CD4-positive, alpha-beta T cell treated with Interleukin-6 at 100 ng/mL for 8 hours (primary cell): Measurements from ENCODE around the gene LYG1.
"Not testable (repeated sequence)": the region's sequence is repeated elsewhere in the genome, so short reads cannot be mapped to it uniquely, and the experiment has no call there.

Experiments used
- DNase-seq: peaks from one replicate; pipeline ENCODE4 v3.0.0-alpha.2; 2020; ENCODE audit warnings: mixed read lengths, low spot score

The LYG1 gene

GRCh38 chr2:99301097-99301496 lies at the start of gene LYG1:
Gene LYG1 (minus strand): TSS chr2:99301197. CDS start chr2:99295670, 5,527 bp downstream.
- DNase-seq, result not testable (repeated sequence)

DNA sequence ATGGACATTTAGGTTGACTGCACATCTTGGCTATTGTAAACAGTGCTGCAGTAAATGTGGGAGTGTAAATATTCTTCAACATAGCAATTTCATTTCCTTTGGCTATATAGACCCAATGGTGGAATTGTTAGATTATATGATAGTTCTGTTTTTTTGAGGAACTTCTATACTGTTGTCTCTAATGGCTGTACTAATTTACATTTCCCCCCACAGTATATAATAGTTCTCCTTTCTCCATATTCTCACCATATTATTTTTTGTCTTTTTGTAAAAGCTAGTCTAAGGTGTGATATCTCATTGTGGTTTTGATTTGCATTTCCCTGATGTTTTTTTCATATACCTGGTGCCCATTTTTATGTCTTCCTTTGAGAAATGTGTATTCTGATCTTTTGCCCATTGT lies 49.2 kb upstream of the LYG1 start:
- no peak for DNase-seq

GRCh38 chr2:99348173-99348572 lies 47.2 kb upstream of the LYG1 start:
- DNase-seq, result no peak

- no peak for DNase-seq
Observed at GRCh38 chr2:99346218-99346617, 45.2 kb upstream of the LYG1 start.

DNA sequence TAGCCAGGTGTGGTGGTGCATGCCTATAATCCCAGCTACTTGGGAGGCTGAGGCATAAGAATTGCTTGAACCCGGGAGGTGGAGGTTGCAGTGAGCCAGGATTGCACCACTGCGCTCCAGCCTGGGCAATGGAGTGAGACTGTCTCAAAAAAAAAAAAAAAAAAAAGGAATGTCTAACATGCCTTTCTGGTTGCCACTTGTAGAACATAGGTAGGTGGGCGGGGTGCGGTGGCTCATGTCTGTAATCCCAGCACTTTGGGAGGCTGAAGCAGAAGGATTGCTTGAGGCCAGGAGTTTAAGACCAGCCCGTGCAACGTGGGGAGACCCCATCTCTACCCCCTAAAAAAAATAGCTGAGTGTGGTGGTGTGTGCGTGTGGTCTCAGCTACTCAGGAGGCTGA lies 44.4 kb upstream of the LYG1 start:
- not testable (repeated sequence) for DNase-seq

GRCh38 chr2:99342536-99342935 lies 41.5 kb upstream of the LYG1 start:
- no peak for DNase-seq

- no peak for DNase-seq
Observed at GRCh38 chr2:99340669-99341236, 39.8 kb upstream of the LYG1 start.

GRCh38 chr2:99338029-99338585 lies 37.1 kb upstream of the LYG1 start:
- DNase-seq, result peak; percentile 1

DNA sequence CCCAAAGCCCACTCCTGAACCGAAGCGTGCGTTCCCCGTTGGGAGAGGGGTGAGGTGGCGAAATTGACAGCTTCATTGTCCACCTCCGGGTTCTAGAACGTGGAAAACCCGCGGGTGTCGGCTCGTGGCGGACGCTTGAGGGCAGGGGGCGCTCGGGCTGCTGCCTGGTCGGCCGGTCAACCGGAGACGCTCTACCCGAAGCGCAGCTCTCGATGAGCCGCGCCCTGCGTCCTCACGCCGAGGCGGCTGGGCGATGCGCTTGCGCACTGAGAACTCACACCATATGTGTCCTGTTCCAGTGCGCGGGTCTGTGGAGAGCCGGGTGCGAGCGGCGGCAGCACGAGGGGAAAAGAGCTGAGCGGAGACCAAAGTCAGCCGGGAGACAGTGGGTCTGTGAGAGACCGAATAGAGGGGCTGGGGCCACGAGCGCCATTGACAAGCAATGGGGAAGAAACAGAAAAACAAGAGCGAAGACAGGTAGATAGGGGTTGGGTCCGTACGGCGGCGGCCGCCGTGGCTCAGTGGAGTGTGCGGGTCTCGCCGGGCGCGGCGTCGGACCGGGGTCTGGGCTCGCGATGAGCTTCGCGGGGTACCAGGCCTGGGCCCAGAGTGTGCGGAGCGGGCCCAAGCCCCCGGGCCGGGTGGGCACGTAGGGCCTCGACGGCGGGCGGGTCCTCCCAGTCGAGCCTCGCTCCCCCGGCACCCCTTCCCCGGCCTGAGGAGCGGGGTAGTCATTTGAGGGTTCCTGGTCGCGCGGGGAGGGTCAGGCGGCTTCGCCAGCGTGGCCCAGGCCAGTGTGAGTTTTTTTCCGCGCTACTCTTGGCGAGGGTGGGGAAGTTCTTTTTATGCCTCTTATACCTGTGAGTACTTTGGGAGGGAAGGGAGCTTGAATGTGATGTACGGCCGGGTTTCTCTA lies 36.4 kb upstream of the LYG1 start, which contains the start of gene EIF5B:
TSS of gene EIF5B (plus strand) at position 277 of the 916 bp plus-strand sequence. CDS start at position 443, 166 bp downstream.
- peak; percentile 95 for DNase-seq

- DNase-seq, result no peak
Observed at GRCh38 chr2:99336804-99337112, 35.8 kb upstream of the LYG1 start.

DNA sequence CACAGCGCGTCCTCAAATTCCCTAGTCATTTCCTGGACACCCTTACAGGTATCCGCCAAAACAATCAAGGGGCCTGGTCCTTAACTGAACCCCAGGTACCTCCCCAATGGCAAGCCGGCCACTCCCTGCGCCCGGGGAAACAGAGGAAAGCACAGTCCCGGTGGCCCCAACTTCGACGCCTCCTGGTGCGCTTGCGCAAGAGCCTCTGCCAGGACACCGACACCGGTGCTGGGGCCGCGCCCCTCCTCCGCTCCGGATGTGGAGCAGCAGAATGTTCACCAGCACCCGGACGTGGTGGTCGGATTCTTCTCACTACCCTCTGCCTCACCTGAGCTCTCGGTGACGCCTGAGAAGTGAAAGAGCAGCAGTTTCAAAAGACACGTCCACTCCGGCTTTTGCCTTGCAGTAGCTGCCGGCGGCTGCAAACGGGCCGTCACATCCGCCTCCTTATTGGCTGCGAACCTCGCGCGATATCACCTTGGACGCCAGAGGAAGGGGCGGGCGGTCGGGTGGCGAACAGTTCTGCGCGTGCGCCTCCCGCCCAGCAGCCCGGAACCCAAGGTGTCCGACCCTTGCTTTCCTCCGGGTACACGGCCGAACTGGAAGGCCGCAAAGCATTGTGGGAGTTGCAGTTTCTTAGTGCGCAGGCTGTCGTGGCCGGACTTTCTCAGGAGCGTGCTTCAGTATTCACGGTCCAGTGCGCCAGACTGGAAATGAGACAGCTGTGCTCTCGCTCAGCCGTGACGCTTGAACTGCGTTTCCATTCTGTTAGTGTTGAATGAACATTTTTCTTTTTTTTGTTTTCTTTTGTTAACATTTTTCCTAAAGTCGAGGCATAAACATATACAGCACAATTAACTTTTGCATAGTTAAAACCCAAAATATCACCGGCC lies 35.2 kb upstream of the LYG1 start, which contains the start of gene TXNDC9:
TSS of gene TXNDC9 (minus strand) at position 423 of the 893 bp plus-strand sequence. CDS start 3,123 bp downstream, outside the sequence.
- DNase-seq, result peak; percentile 99

GRCh38 chr2:99325384-99325783 lies 24.4 kb upstream of the LYG1 start:
- no peak for DNase-seq

- not testable (repeated sequence) for DNase-seq
Observed at GRCh38 chr2:99317873-99318200, 16.8 kb upstream of the LYG1 start.

- DNase-seq, result no peak
Observed at GRCh38 chr2:99317161-99317872, 16.3 kb upstream of the LYG1 start.

GRCh38 chr2:99299580-99299979 lies 1.4 kb downstream of the LYG1 start:
- DNase-seq, result no peak

- no peak for DNase-seq
Observed at GRCh38 chr2:99297994-99298393, 3.0 kb downstream of the LYG1 start.

GRCh38 chr2:99285526-99285925 lies 15.5 kb downstream of the LYG1 start:
- no peak for DNase-seq

DNA sequence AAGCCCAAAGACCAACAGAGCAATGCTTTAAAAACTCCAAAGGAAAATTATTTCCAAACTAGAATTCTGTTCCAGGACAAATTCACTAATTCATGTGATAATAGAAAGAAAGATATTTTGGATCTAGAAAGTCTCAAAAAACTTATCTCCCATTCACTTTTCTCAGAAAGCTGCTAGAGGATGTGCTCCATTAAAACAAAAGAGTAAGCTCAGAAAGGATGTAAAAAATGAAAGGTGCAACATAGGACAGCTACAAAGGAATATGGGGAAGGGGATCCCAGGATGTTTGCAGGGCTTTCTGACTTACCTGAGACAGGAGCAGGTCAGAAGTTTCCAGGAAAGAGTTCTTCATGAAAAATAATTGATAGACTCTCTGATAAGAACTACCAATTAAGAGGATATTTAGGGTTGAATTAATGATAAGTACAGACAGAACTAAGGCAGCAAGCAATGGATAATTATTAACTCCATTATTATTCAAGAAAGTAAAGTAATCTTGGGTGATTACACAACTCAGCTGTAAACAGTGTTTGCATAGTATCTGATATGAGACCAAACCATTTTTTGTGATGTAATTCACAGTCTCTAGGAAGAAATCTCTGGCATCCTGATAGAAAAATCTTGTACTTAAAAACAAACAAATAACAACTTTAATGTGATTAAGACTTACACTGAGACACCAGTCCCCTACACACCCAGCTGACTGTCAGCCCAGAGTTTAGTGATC lies 20.9 kb downstream of the LYG1 start:
- DNase-seq, result no peak

DNA sequence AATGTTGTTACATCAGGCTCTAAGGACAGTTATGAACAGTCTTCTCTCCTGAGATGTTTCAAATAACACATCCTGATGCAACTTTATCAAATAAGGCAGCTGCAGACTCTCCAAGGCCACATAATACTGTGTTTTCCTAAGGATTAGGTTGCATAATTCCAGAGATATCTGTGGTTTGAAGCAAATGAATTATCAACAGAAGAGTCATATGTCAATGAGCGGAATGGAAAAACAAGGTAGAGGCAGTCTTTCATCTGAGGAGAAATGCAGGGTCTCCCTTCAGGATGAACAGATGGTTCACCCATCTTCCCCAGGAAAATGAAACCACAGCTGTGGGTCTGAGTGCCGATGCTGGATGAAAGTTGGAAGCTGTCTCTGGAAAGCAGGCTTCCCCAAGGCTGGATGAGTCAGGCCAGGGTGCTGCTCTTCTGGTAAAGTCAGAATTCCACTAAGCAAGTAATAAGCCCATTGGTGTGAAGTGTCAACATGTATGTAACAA lies 22.2 kb downstream of the LYG1 start:
- no peak for DNase-seq

DNA sequence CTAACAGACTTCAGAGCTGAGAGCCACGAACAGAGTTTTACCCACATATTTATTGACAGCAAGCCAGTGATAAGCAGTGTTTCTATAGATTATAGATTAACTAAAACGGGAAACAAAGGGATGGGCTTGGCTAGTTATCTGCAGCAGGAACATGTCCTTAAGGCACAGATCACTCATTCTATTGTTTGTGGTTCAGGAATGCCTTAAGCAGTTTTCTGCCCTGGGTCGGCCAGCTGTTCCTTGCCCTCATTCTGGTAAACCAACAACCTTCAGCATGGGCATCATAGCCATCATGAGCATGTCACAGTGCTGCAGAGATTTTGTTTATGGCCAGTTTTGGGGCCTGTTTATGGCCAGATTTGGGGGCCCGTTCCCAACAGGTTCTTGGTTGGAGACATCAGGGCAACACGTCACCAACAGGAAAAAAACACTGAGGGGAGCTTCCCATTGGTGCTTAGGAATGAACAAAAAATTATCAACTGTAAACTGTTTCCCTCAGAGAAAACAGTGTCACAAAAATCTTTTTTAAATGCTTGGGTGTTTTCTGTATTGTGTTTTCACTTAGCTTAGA lies 22.7 kb downstream of the LYG1 start:
- DNase-seq, result not testable (repeated sequence)
